Stimulated activated CD4-positive, alpha-beta T cell treated with anti-CD3 and anti-CD28 coated beads, Interleukin-15, amount 100 ng/mL, for 48 hours (primary cell): ENCODE data around the gene CDH4.

Experiments used
- DNase-seq, 2 donors: peaks; one replicate each; pipeline ENCODE4 v3.0.0-alpha.2; 2020; ENCODE audit warnings: low read depth in 2 of 2

CDH4 gene

GRCh38 chr20:61805781-61806180, 553.7 kb downstream of the CDH4 start:
- DNase-seq, result no peak

- no peak for DNase-seq
Measured at GRCh38 chr20:61806314-61806713, 554.3 kb downstream of the CDH4 start.

- no peak for DNase-seq
Measured at GRCh38 chr20:61806995-61807394, 554.9 kb downstream of the CDH4 start.

GRCh38 chr20:61807471-61808160, 555.6 kb downstream of the CDH4 start:
- no peak for DNase-seq

GRCh38 chr20:61808447-61808846, 556.4 kb downstream of the CDH4 start:
- DNase-seq, result no peak

- no peak for DNase-seq
Measured at GRCh38 chr20:61809006-61809770, 557.1 kb downstream of the CDH4 start.

- DNase-seq, result no peak
Measured at GRCh38 chr20:61810066-61810737, 558.1 kb downstream of the CDH4 start.

GRCh38 chr20:61810738-61811135, 558.7 kb downstream of the CDH4 start:
- DNase-seq, result no peak

GRCh38 chr20:61811166-61811565, 559.1 kb downstream of the CDH4 start:
- no peak for DNase-seq

GRCh38 chr20:61812121-61812844, 560.2 kb downstream of the CDH4 start:
- no peak for DNase-seq

- no peak for DNase-seq
Measured at GRCh38 chr20:61812845-61813485, 560.9 kb downstream of the CDH4 start.

- no peak for DNase-seq
Measured at GRCh38 chr20:61813791-61814190, 561.7 kb downstream of the CDH4 start.

- DNase-seq, result no peak
Measured at GRCh38 chr20:61814244-61814643, 562.2 kb downstream of the CDH4 start.

- DNase-seq, result no peak
Measured at GRCh38 chr20:61814726-61815125, 562.7 kb downstream of the CDH4 start.

- DNase-seq, result no peak
Measured at GRCh38 chr20:61815176-61815575, 563.1 kb downstream of the CDH4 start.

- no peak for DNase-seq
Measured at GRCh38 chr20:61815678-61816077, 563.6 kb downstream of the CDH4 start.

GRCh38 chr20:61816606-61817460, 564.8 kb downstream of the CDH4 start:
- no peak for DNase-seq

- DNase-seq, result no peak
Measured at GRCh38 chr20:61817575-61817974, 565.5 kb downstream of the CDH4 start.

- no peak for DNase-seq
Measured at GRCh38 chr20:61818746-61819573, 566.9 kb downstream of the CDH4 start.

GRCh38 chr20:61819574-61819846, 567.4 kb downstream of the CDH4 start:
- DNase-seq, result no peak
